H9 (cell line): ENCODE results near the gene DUSP1. TPM values are rescaled to one million over a fixed set of nuclear protein-coding genes. Genes with fewer than 3 reads are reported as not detected.

Experiments
- DNase-seq: peaks from one replicate; pipeline ENCODE4 v3.0.0-alpha.2; 2017
- H2AFZ ChIP-seq: one replicate; pipeline ENCODE4 v1.6.1; 2013; ENCODE audit warnings: mild to moderate bottlenecking, low read length, control low read depth, moderate library complexity
- H2AK5ac ChIP-seq: 2 replicates; pipeline ENCODE4 v1.6.1; 2013; ENCODE audit warnings: low read length, control low read depth, mixed read lengths; ENCODE audit not compliant: insufficient read length
- H2BK120ac ChIP-seq: one replicate; pipeline ENCODE4 v1.6.1; 2013; ENCODE audit warnings: low read depth, mild to moderate bottlenecking, low read length, control low read depth, inconsistent platforms; ENCODE audit not compliant: poor library complexity, severe bottlenecking
- H2BK12ac ChIP-seq: 2 replicates; pipeline ENCODE4 v1.6.1; 2013; ENCODE audit warnings: low read length, control low read depth, mixed read lengths, low read depth; ENCODE audit not compliant: insufficient read length
- H2BK15ac ChIP-seq: 2 replicates; pipeline ENCODE4 v1.6.1; 2013; ENCODE audit warnings: low read depth, low read length, control low read depth
- H2BK20ac ChIP-seq: one replicate; pipeline ENCODE4 v1.6.1; 2013; ENCODE audit warnings: low read depth, mild to moderate bottlenecking, low read length, control low read depth, inconsistent platforms; ENCODE audit not compliant: poor library complexity, severe bottlenecking
- H2BK5ac ChIP-seq: 2 replicates; pipeline ENCODE4 v1.6.1; 2013; ENCODE audit warnings: low read length, control low read depth, mixed read lengths; ENCODE audit not compliant: insufficient read length
- H3K14ac ChIP-seq: 2 replicates; pipeline ENCODE4 v1.6.1; 2013; ENCODE audit warnings: low read length, control low read depth; ENCODE audit not compliant: insufficient read depth
- H3K18ac ChIP-seq: 2 replicates; pipeline ENCODE4 v1.6.1; 2013; ENCODE audit warnings: low read depth, mild to moderate bottlenecking, mixed read lengths, low read length, control low read depth; ENCODE audit not compliant: insufficient read length
- H3K23ac ChIP-seq: 2 replicates; pipeline ENCODE4 v1.6.1; 2013; ENCODE audit warnings: low read length, control low read depth, mixed read lengths, low read depth; ENCODE audit not compliant: insufficient read length
- H3K23me2 ChIP-seq: 2 replicates; pipeline ENCODE4 v1.6.1; 2013; ENCODE audit warnings: low read depth, mild to moderate bottlenecking, mixed read lengths, low read length, control low read depth; ENCODE audit not compliant: insufficient read length, poor library complexity, severe bottlenecking
- H3K27ac ChIP-seq: 2 replicates; pipeline ENCODE4 v1.5.1; 2013; ENCODE audit warnings: low read length, control low read depth, mixed read lengths, low read depth; ENCODE audit not compliant: insufficient read length
- H3K27me3 ChIP-seq: 2 replicates; pipeline ENCODE4 v1.6.1; 2013; ENCODE audit warnings: low read length, control low read depth, inconsistent platforms; ENCODE audit not compliant: insufficient read depth
- H3K4ac ChIP-seq: 2 replicates; pipeline ENCODE4 v1.6.1; 2013; ENCODE audit warnings: low read depth, mild to moderate bottlenecking, control low read depth, inconsistent platforms, low read length, moderate library complexity
- H3K4me1 ChIP-seq: 2 replicates; pipeline ENCODE4 v1.6.1; 2013; ENCODE audit warnings: low read length, control low read depth, inconsistent platforms; ENCODE audit not compliant: insufficient read depth
- H3K4me2 ChIP-seq: 2 replicates; pipeline ENCODE4 v1.6.1; 2013; ENCODE audit warnings: low read length, control low read depth, mixed read lengths; ENCODE audit not compliant: insufficient read length, insufficient read depth
- H3K56ac ChIP-seq: 2 replicates; pipeline ENCODE4 v1.6.1; 2013; ENCODE audit warnings: low read depth, mild to moderate bottlenecking, mixed read lengths, low read length, control low read depth; ENCODE audit not compliant: insufficient read length
- H3K79me1 ChIP-seq: 2 replicates; pipeline ENCODE4 v1.6.1; 2013; ENCODE audit warnings: low read depth, mild to moderate bottlenecking, moderate library complexity, low read length, control low read depth, inconsistent platforms; ENCODE audit not compliant: insufficient read depth, poor library complexity, severe bottlenecking
- H3K79me2 ChIP-seq: 2 replicates; pipeline ENCODE4 v1.6.1; 2013; ENCODE audit warnings: low read length, control low read depth, inconsistent platforms; ENCODE audit not compliant: insufficient read depth
- H3K9ac ChIP-seq: 2 replicates; pipeline ENCODE4 v1.6.1; 2013; ENCODE audit warnings: low read length, control low read depth, mixed read lengths; ENCODE audit not compliant: insufficient read length; ENCODE audit errors: extremely low read depth
- H3K9me3 ChIP-seq: one replicate; pipeline ENCODE4 v1.6.1; 2013; ENCODE audit warnings: low read depth, low read length, inconsistent platforms; ENCODE audit not compliant: control insufficient read depth
- H3T11ph ChIP-seq: one replicate; pipeline ENCODE4 v1.6.1; 2013; ENCODE audit warnings: mild to moderate bottlenecking, low read length, control low read depth, inconsistent platforms
- H4K20me1 ChIP-seq: one replicate; pipeline ENCODE4 v1.6.1; 2013; ENCODE audit not compliant: control insufficient read depth, insufficient read length, insufficient read depth
- H4K5ac ChIP-seq: 2 replicates; pipeline ENCODE4 v1.6.1; 2013; ENCODE audit warnings: low read depth, mild to moderate bottlenecking, mixed read lengths, low read length, control low read depth; ENCODE audit not compliant: insufficient read length
- H4K8ac ChIP-seq: replicated peaks from 2 replicates; pipeline ENCODE4 v1.6.1; 2013; ENCODE audit warnings: low read length, control low read depth, mixed read lengths, low read depth; ENCODE audit not compliant: insufficient read length
- H4K91ac ChIP-seq: 2 replicates; pipeline ENCODE4 v1.6.1; 2013; ENCODE audit warnings: low read depth, mild to moderate bottlenecking, moderate library complexity, mixed read lengths, low read length, control low read depth; ENCODE audit not compliant: insufficient read length
- H3K27ac Mint-ChIP-seq, 3 experiments: 2 replicates in 2 of 3; 3 replicates in 1 of 3; pipeline ENCODE4 v1.8.0; 2020 to 2021; ENCODE audit warnings: mixed read lengths in 3 of 3, mild to moderate bottlenecking in 1 of 3, moderate library complexity in 1 of 3
- H3K27me3 Mint-ChIP-seq: 2 replicates; pipeline ENCODE4 v1.8.0; 2021; ENCODE audit warnings: low read depth, mild to moderate bottlenecking, moderate library complexity, mixed read lengths
- H3K36me3 Mint-ChIP-seq, 3 experiments: 2 replicates in 2 of 3; 3 replicates in 1 of 3; pipeline ENCODE4 v1.8.0; 2020 to 2021; ENCODE audit warnings: low read depth in 3 of 3, mixed read lengths in 3 of 3; ENCODE audit not compliant: insufficient read depth in 1 of 3
- H3K4me1 Mint-ChIP-seq, 2 experiments: 2 replicates each; pipeline ENCODE4 v1.8.0; 2020; ENCODE audit warnings: mixed read lengths in 2 of 2
- H3K4me3 Mint-ChIP-seq, 2 experiments: 2 replicates in 1 of 2; 3 replicates in 1 of 2; pipeline ENCODE4 v1.8.0; 2020 to 2021; ENCODE audit warnings: mild to moderate bottlenecking in 2 of 2, mixed read lengths in 2 of 2, moderate library complexity in 1 of 2
- H3K9me3 Mint-ChIP-seq, 2 experiments: 2 replicates in 1 of 2; 3 replicates in 1 of 2; pipeline ENCODE4 v1.8.0; 2020; ENCODE audit warnings: mild to moderate bottlenecking in 2 of 2, mixed read lengths in 2 of 2, moderate library complexity in 1 of 2
- CTCF ChIP-seq: fragments of 200-600 bp; sonication (generic); conservative IDR thresholded peaks from 3 replicates; pipeline ENCODE4 v1.8.0; 2021; ENCODE audit warnings: antibody characterized with exemption, mild to moderate bottlenecking
- WGBS: extraction: QIAGEN DNeasy Blood & Tissue Kit; methylation state at CpG from one replicate; pipeline ENCODE4 v1.1.7; 2013; ENCODE audit warnings: missing lambda C conversion rate, low lambda C conversion rate, mixed read lengths; ENCODE audit not compliant: insufficient read length; ENCODE audit errors: extremely low coverage; 5-methylcytosine and 5-hydroxymethylcytosine counted together
- total RNA-seq: library from RNA; stranded (reverse); gene quantifications from 2 replicates; pipeline ENCODE4 v1.2.1, GENCODE V29; 2021

The DUSP1 gene
- total RNA-seq, 1 experiment from 2014 or later = 10.9 TPM

GRCh38 chr5:172721455-172722326, 49.3 kb downstream of the DUSP1 start:
- peaks cover 3% of the 10 kb centered on the region; the same call in 1 of the 2 replicates for H3K27me3 ChIP-seq
- H2AFZ ChIP-seq = no peak overlapping the region
- H3K4ac ChIP-seq = no peak overlapping the region
- no peaks in the 10 kb centered on the region for H3K36me3 Mint-ChIP-seq
- no peak overlapping the region for H3K9ac ChIP-seq
- TF ChIP-seq CTCF = no peak
- no peak overlapping the region for H3K18ac ChIP-seq
- no peak overlapping the region for H3K4me2 ChIP-seq
- no peaks in the 10 kb centered on the region for H3K9me3 ChIP-seq
- H3K79me1 ChIP-seq = no peaks in the 10 kb centered on the region
- peaks cover 4% of the 10 kb centered on the region in 2 experiments; a peak in 3 of 4 replicates for H3K4me1 Mint-ChIP-seq
- no peak overlapping the region for H2BK12ac ChIP-seq
- H3K79me2 ChIP-seq = no peaks in the 10 kb centered on the region
- H4K5ac ChIP-seq = no peak overlapping the region
- H3K23ac ChIP-seq = no peak overlapping the region
- no peak overlapping the region for H2BK5ac ChIP-seq
- H3K27me3 Mint-ChIP-seq = peaks cover 50% of the 10 kb centered on the region
- H4K91ac ChIP-seq = no peak overlapping the region
- no peak overlapping the region for H3K4me3 Mint-ChIP-seq
- WGBS = no CpG with 5 or more reads among the region's 17 CpGs
- no peak overlapping the region for H2BK120ac ChIP-seq
- H3K14ac ChIP-seq = no peak overlapping the region
- no peak overlapping the region for H2BK20ac ChIP-seq
- no peak overlapping the region for H4K8ac ChIP-seq
- no peak overlapping the region for H2BK15ac ChIP-seq
- H2AK5ac ChIP-seq = no peak overlapping the region
- no peak overlapping the region for H3K56ac ChIP-seq
- no peaks in the 10 kb centered on the region for H3K23me2 ChIP-seq
- 0 out of 2 replicates have a peak, but pooled peaks cover 1% of the 10 kb centered on the region for H3K4me1 ChIP-seq
- no peak overlapping the region for H3T11ph ChIP-seq
- H3K9me3 Mint-ChIP-seq = no peaks in the 10 kb centered on the region
- no peak overlapping the region for H3K27ac ChIP-seq
- no peaks in the 10 kb centered on the region for H4K20me1 ChIP-seq
- no peak overlapping the region for H3K27ac Mint-ChIP-seq
- no peak for DNase-seq
